Hepatocyte (in vitro differentiated cells): ENCODE results near the gene CD248. TPM values are rescaled to one million over a fixed set of nuclear protein-coding genes. Genes with fewer than 3 reads are reported as not detected.

Experiments used
- DNase-seq: peaks from one replicate; pipeline ENCODE4 v3.0.0-alpha.2; 2016; ENCODE audit warnings: low spot score
- H2AFZ ChIP-seq: fragments of 200-600 bp; sonication (generic); 2 replicates; pipeline ENCODE4 v1.6.0; 2016; ENCODE audit warnings: antibody characterized with exemption, mild to moderate bottlenecking
- H3K27ac ChIP-seq: fragments of 200-600 bp; sonication (generic); 2 replicates; pipeline ENCODE4 v1.5.1; 2016; ENCODE audit warnings: mild to moderate bottlenecking
- H3K27me3 ChIP-seq: fragments of 200-600 bp; sonication (generic); 2 replicates; pipeline ENCODE4 v1.6.1; 2016
- H3K36me3 ChIP-seq: fragments of 200-600 bp; sonication (generic); replicated peaks from 2 replicates; pipeline ENCODE4 v1.5.1; 2016; ENCODE audit warnings: low read depth; ENCODE audit not compliant: insufficient read depth
- H3K4me1 ChIP-seq: fragments of 200-600 bp; sonication (generic); 2 replicates; pipeline ENCODE4 v1.5.1; 2016; ENCODE audit warnings: mild to moderate bottlenecking, moderate library complexity; ENCODE audit not compliant: insufficient read depth
- H3K4me2 ChIP-seq: fragments of 200-600 bp; sonication (generic); 2 replicates; pipeline ENCODE4 v1.6.0; 2016
- H3K4me3 ChIP-seq: fragments of 200-600 bp; sonication (generic); 2 replicates; pipeline ENCODE4 v1.5.1; 2016; ENCODE audit warnings: mild to moderate bottlenecking
- H3K79me2 ChIP-seq: fragments of 200-600 bp; sonication (generic); 2 replicates; pipeline ENCODE4 v1.6.0; 2017; ENCODE audit warnings: mild to moderate bottlenecking
- H3K9me2 ChIP-seq: fragments of 200-600 bp; sonication (generic); replicated peaks from 2 replicates; pipeline ENCODE4 v1.6.0; 2017; ENCODE audit warnings: mild to moderate bottlenecking; ENCODE audit not compliant: insufficient read depth
- H3K9me3 ChIP-seq: fragments of 200-600 bp; sonication (generic); 2 replicates; pipeline ENCODE4 v1.5.1; 2016; ENCODE audit warnings: low read depth, mild to moderate bottlenecking
- H4K20me1 ChIP-seq: fragments of 200-600 bp; sonication (generic); 2 replicates; pipeline ENCODE4 v1.6.0; 2016; ENCODE audit warnings: mild to moderate bottlenecking; ENCODE audit not compliant: insufficient read depth, poor library complexity, severe bottlenecking
- EZH2 ChIP-seq: fragments of 200-600 bp; sonication (generic); IDR thresholded peaks from 2 replicates; pipeline ENCODE4 v1.6.1; 2016; ENCODE audit warnings: antibody characterized with exemption, mild to moderate bottlenecking, borderline replicate concordance
- EZH2phosphoT487 ChIP-seq: fragments of 200-600 bp; sonication (generic); IDR thresholded peaks from one replicate; pipeline ENCODE4 v1.6.1; 2018; ENCODE audit warnings: antibody characterized with exemption, mild to moderate bottlenecking, low read depth, moderate library complexity; ENCODE audit not compliant: unreplicated experiment, severe bottlenecking
- WGBS: methylation state at CpG from one replicate; pipeline ENCODE4 v1.1.6; 2016; ENCODE audit warnings: low lambda C conversion rate; ENCODE audit errors: missing lambda C conversion rate; 5-methylcytosine and 5-hydroxymethylcytosine counted together
- polyA plus RNA-seq: library from polyadenylated mRNA; unstranded; fragments of >200 nt; fragmentation: Nextera tagmentation; extraction: Ambion mirVana; gene quantifications from 2 replicates; pipeline ENCODE4 v1.2.1, GENCODE V29; 2016
- total RNA-seq: library from RNA; depleted of rRNA; stranded (reverse); fragments of >200 nt; gene quantifications from 2 replicates; pipeline ENCODE4 v1.2.3, GENCODE V29; 2014
- TF ChIP-seq, protein P1 (sequence below): fragments of 200-600 bp; sonication (generic); IDR thresholded peaks from 2 replicates; pipeline ENCODE4 v1.5.1; 2016; ENCODE audit warnings: antibody characterized with exemption, mild to moderate bottlenecking; ENCODE audit not compliant: poor library complexity

CD248 gene
- total and polyA plus RNA-seq, 2 experiments from 2014 or later, result 24.6 to 210 TPM

- no peaks in the 10 kb centered on the region for H3K9me3 ChIP-seq
- peaks cover 30% of the 10 kb centered on the region for H3K27me3 ChIP-seq
- WGBS, result 84% methylated on average over 4 of the region's 4 CpGs
These were observed 23.5 kb downstream of the CD248 start for GRCh38 chr11:66293352-66293751.

GRCh38 chr11:66292543-66293332, 24.1 kb downstream of the CD248 start:
- Histone ChIP-seq H3K4me3 (no peak overlapping the region), H3K4me2 (peak overlapping the region; percentile 92), H3K9me3 (no peaks in the 10 kb centered on the region), H3K79me2 (peaks cover 8% of the 10 kb centered on the region), H3K27ac (no peak overlapping the region), H3K9me2 (no peaks in the 10 kb centered on the region), H3K36me3 (no peaks in the 10 kb centered on the region), H3K27me3 (peaks cover 30% of the 10 kb centered on the region), H3K4me1 (peaks cover 13% of the 10 kb centered on the region), H2AFZ (no peak overlapping the region), H4K20me1 (no peaks in the 10 kb centered on the region)
- TF ChIP-seq EZH2phosphoT487 (no peak), EZH2 (no peak)
- TF ChIP-seq, protein P1, sequence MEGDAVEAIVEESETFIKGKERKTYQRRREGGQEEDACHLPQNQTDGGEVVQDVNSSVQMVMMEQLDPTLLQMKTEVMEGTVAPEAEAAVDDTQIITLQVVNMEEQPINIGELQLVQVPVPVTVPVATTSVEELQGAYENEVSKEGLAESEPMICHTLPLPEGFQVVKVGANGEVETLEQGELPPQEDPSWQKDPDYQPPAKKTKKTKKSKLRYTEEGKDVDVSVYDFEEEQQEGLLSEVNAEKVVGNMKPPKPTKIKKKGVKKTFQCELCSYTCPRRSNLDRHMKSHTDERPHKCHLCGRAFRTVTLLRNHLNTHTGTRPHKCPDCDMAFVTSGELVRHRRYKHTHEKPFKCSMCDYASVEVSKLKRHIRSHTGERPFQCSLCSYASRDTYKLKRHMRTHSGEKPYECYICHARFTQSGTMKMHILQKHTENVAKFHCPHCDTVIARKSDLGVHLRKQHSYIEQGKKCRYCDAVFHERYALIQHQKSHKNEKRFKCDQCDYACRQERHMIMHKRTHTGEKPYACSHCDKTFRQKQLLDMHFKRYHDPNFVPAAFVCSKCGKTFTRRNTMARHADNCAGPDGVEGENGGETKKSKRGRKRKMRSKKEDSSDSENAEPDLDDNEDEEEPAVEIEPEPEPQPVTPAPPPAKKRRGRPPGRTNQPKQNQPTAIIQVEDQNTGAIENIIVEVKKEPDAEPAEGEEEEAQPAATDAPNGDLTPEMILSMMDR, result no peak
- WGBS, result 80% methylated on average over 17 of the region's 17 CpGs
- no peak for DNase-seq

More at GRCh38 chr11:66293352-66293751, 23.5 kb downstream of the CD248 start:
- Histone ChIP-seq H3K79me2 (peaks cover 2% of the 10 kb centered on the region), H3K4me2 (no peak overlapping the region), H3K9me2 (no peaks in the 10 kb centered on the region), H3K36me3 (no peaks in the 10 kb centered on the region), H3K4me1 (peaks cover 7% of the 10 kb centered on the region), H4K20me1 (no peaks in the 10 kb centered on the region), H2AFZ (no peak overlapping the region), H3K27ac (no peak overlapping the region), H3K4me3 (no peak overlapping the region)
- TF ChIP-seq EZH2phosphoT487, result no peak
- TF ChIP-seq, protein P1, result no peak
- TF ChIP-seq EZH2, result no peak
- no peak for DNase-seq

- TF ChIP-seq, protein P1, result no peak
- peak; percentile 55 for TF ChIP-seq EZH2phosphoT487
- Histone ChIP-seq H2AFZ (no peak within 1 kb of the TSS), H3K4me2 (peak within 1 kb of the TSS; percentile 92), H3K9me3 (no peaks in the 10 kb centered on the region), H3K79me2 (peaks cover 16% of the 10 kb centered on the region), H3K36me3 (no peaks in the 10 kb centered on the region), H3K27ac (peak within 1 kb of the TSS; percentile 3), H3K9me2 (no peaks in the 10 kb centered on the region), H3K4me1 (peaks cover 15% of the 10 kb centered on the region), H3K4me3 (no peak within 1 kb of the TSS), H4K20me1 (no peaks in the 10 kb centered on the region), H3K27me3 (peaks cover 30% of the 10 kb centered on the region)
- WGBS, result 5% methylated on average over 56 of the region's 95 CpGs
- DNase-seq, result peak; percentile 63
These were observed 24.9 kb downstream of the CD248 start, which contains the start of gene TMEM151A for GRCh38 chr11:66291706-66292542. TSS of gene TMEM151A (plus strand) at chr11:66291894. CDS start at chr11:66292014, 120 bp downstream.
